HG03159 (cell line): ENCODE measurements around the gene PTPN14.
"Not testable (repeated sequence)": the region's sequence is repeated elsewhere in the genome, so short reads cannot be mapped to it uniquely, and the experiment has no call there.

ENCODE experiments used
- ATAC-seq: cut with Tn5 transposase; IDR thresholded peaks from one replicate; pipeline ENCODE4 v1.9.1; 2021; ENCODE audit warnings: mild to moderate bottlenecking, moderate library complexity; ENCODE audit not compliant: unreplicated experiment

PTPN14 gene

DNA sequence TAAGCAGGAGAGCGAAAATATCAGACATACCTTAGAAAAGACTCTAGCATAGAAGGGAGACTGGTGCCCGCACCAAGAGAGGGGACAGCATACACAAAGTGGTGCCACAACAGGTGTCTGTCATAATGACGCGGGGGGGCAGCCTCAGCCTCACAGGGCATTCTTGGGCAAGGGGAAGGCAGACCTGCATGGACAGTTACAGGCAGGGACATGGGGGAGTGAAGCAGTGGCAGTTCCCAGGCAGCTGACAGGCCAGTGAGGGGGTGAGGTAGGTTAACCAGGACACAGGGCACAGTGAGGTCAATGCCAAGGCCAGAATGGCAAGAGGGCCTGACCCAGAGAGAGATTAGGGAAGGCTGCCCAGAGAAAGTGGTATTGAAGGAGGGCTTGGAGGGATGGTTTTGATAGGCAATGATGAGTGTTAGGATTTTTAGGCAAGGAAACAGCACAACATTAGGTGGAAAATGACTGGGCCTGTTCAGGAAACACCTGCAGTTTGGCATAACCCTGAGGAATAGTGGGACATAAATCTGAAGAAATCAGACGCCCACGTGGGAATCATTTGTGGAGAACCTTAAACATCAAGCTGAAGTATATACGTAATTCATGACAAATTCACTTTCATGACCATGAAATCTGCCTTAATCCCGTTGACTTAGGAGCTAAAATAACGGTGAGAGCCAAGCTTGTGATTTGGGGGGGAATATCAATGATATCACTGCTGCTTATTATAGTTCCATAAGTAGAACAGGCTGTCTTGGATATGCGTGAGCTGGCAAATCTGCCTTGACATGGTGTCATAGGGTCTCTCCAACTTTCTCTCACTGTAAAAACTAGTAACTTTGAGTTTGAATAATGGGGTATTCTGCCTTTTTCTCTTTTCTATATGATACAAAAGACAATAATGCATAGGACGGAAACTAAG is 8.9 kb downstream of the PTPN14 start:
- no peak for ATAC-seq

DNA sequence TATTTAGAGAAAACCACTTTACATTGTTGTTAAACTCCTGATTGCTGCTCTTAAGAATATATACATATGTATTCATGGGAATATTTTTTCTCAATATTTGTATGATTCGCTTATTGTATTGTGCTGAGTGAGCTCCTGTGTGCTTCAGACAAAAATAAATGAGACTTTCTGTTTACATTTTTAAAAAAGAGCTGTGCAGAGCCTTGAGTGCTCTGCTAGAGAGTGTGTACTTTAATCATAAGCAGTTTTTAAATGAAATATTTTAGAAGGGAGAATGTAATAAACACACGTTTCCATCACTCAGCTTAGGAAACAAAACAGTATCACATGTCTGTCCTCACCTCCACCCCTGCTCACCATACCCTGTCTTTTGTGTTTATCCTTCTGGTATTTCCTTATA is 9.7 kb downstream of the PTPN14 start:
- no peak for ATAC-seq

DNA sequence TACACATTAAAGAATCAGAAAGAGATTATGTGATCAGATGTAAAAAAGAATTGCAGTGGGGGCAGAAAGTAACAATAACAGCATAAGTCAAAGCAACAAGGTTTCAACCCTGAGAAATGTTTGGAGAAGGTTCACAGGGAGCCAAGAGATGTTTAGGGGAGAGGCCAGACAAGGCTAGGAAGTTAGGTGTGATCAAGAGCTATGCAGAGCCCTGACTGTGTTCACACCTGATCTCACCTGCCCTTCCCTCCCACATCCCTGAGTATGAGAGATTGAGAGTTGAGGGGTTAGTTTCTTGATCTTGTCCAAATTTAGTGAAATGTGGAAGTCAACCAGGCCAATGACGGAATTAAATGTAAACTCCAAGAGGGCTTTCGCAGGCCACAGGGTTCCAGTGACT is 10.2 kb downstream of the PTPN14 start:
- no peak for ATAC-seq

DNA sequence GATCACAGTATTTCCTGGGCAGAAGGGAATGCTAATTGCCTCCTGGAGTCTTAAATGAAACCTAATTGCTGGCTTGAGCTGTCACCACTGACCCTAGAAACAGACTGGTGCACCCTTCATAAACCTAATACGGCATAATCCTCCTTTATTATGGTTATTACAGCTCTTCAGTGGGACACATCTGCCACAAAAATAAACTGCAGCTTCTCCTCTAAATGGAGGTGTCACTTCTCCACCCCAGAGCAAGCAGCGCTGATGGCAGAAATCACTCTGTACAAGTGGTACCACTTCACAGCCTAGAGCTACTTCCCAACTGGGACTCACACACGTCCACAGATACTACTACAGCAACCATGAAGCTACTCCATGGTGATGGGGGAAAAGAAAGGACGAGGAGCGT is 11.1 kb downstream of the PTPN14 start:
- ATAC-seq: no peak

DNA sequence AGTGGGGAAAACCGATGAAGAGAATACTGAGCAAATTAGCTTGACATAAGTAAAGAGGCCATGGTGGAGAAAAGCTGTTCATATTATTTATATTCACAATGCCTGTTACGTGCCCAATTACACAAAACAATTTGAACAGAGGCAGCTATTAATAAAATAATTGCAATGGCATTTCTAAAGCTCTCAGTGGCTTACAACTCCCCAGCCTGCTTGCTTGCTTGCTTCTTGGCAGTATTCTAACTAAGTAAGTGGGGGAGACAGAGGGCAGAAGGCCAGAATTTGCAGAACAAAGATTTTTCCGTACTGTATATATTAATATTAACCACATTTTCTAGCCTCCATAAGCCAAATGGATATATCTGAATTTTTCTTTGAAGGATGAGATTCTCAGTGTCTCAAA is 12.9 kb downstream of the PTPN14 start:
- no peak for ATAC-seq

DNA sequence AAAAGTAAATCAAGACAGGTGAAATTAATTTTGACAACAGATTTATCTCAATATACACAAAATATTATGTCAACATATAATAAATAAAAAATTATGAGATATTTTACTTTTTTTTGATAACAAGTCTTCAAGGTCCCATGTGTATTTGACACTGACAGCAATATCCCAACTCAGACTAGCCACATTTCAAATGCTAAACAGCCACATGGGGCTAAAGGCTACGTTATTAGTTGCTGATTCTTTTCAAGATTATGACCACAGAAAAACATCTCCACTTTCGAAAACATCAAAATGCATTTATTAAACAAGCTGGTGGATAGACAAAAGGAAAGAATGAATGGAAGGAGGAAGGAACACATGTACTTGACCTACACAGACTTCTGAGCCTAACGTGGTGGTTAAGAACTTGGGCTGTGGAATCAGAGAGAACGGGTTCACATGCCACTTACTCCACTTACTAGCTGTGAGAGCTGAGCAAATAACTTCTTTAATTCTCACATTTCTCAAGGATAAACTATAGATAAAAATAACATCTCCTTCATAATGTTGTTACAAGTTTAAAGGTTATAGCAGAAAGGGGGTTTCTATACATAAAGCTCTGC is 13.4 kb downstream of the PTPN14 start:
- no peak for ATAC-seq

DNA sequence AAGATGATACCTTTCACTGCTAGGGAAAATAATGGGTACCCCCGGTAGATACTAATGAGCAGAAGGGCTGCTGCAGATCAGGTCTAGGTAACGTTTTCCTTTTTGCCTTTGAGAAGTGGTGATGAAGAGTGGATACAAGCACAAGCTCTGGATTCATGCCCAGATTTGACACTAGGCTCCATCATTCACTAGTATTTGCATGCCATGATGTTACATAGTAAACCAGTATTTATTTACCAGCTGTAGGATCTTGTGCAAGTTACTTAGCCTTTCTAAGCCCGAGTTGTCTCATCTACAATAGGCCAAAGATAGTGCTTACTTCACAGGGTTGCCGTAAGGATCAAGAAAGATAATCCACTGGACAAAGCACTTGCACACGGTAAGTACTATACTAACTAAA is 14.2 kb downstream of the PTPN14 start:
- ATAC-seq: no peak

DNA sequence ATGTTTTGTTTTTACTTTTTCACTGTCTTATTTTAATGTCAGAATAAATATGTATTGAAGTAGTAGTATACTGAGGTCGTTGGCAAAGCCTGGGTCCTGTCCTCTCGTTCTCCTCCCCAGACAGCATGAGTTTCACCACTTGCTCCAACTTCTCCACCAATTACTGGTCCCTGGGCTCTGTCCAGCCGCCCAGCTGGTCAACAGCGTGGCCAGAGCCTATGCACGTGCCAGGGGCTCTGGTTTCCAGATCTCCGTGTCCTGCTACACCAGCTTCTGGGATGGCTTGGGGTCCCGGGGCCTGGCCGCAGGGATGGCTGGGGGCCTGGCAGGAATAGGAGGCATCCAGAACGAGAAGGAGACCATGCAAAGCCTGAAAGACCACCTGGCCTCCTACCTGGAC is 19.3 kb downstream of the PTPN14 start:
- no peak for ATAC-seq

DNA sequence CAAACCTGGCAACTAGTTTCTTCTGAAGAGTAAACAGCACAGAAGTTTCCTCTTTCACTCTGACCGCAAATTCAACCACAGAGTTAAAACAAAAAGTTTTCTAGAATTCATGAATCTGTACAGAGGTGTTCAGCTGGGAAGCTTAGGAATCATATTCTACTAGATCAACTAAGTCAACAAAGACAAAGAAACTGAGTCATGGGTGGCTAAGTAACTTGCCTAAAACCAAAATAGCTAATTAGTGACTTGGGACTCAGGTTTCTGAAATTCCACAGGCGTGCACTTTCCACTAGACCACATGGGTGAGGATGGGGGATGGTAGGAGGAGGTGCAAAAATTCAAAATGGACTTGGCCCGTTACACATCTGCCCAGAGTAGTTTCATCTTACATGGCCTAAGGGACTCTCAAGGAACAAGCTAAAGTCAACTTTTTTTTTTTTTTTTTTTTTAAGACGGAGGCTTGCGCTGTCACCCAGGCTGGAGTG is 25.8 kb downstream of the PTPN14 start:
- peak; percentile 55 for ATAC-seq

DNA sequence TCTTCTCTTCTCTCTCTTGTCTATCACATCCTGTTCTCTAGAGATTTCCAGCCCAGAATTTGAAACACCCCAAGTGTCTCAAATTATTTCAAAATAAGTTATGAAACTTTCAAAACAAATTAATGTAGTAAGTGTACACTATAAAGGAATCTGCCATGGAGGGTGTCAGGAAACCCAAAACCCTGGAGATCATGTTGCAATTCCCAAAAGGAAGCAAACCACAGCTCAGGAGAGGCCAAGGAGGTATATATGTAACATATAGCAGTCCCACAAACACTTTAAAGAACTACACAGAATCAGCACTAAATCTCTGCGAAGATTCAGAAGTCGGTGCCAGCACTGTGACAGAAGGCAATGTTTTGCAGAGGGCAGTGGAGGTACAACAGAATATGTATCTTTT is 26.6 kb downstream of the PTPN14 start:
- no peak for ATAC-seq

DNA sequence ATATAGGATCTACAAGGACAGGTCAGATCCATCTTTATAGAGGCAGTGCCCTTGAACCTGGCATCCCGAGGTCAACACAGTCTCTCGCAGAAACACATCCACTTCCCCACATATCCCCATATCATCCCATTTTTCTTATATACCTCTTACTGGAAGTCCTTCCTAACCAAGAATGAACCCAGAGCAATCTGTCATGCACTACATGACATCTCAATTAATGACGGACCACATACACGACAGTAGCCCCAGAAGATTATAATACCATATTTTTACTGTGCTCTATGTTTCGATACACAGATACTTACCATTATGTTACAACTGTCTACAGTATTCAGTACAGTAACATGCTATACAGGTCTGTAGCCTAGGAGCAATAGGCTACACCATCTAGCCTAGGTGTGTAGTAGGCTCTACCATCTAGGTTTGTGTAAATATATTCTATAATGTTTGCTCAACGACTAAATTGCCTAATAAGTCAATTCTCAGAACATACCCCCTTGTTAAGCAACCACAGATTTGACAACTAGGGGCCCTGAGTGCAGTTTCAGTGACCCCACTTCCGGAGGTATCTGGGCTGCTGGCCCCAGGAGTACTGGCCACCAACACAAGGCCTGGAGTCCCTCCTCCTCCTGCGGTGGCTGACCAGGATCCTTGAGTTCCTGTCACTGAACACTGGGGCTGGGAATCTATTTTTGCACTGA is 28.1 kb downstream of the PTPN14 start:
- ATAC-seq: no peak

DNA sequence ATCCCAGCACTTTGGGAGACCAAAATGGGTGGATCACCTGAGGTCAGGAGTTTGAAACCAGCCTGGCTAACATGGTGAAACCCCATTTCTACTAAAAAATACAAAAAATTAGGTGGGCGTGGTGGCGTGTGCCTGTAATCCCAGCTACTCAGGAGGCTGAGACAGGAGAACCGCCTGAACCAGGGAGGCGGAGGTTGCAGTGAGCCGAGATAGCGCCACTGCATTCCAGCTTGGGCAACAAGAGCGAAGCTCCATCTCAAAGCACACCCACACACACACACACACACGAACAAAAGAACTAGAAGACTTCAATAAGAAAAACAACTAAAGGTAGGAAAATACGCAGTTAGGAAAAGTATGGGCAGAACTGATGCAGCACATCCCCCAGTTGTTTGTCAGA is 29.9 kb downstream of the PTPN14 start:
- not testable (repeated sequence) for ATAC-seq

DNA sequence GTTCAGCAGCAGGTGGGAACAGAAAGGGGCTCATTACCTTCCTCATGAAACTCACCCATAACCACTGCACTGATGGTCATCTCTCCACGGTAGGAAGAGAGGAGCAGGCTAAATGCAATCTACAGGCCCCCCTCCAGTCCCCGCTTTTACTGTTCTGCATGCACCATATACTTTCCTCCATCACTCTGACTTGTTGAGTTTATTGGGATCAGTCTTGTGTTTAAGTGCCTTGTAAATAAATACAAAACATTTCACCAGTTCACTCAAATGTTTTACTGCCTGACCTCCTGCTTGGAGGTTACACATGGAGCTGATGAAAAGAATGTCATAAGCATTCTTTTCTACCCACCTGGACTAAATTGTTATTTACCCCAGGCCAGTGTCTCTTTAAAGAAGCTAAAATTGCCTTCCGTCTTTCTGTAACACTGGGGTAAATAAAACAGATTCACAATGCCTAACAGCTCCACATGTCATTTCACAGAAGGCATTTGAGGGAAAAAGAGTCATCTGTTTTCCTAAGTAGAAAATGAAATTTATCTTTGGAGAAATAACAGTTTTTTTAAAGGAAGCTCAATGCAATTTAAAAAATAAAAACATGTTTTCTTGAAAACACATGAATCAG is 30.7 kb downstream of the PTPN14 start:
- ATAC-seq: no peak

DNA sequence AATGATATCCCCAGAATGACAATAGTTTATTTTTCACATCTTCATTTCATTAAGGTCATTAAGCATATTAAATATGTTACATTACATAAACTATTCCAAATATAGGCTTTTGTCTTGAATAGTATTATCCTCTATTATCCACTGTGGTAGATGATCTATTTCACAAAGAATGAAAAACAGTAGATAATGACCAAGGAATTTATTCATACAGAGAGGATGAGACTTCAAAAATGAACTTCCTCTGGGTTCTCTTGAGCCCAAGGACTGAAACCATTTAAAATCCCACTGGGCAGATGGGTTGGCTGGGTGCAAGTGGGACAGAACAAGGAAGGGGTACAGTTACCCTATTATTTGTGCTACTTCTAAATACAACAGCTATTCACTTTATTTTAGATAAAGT is 33.0 kb downstream of the PTPN14 start:
- ATAC-seq: no peak

DNA sequence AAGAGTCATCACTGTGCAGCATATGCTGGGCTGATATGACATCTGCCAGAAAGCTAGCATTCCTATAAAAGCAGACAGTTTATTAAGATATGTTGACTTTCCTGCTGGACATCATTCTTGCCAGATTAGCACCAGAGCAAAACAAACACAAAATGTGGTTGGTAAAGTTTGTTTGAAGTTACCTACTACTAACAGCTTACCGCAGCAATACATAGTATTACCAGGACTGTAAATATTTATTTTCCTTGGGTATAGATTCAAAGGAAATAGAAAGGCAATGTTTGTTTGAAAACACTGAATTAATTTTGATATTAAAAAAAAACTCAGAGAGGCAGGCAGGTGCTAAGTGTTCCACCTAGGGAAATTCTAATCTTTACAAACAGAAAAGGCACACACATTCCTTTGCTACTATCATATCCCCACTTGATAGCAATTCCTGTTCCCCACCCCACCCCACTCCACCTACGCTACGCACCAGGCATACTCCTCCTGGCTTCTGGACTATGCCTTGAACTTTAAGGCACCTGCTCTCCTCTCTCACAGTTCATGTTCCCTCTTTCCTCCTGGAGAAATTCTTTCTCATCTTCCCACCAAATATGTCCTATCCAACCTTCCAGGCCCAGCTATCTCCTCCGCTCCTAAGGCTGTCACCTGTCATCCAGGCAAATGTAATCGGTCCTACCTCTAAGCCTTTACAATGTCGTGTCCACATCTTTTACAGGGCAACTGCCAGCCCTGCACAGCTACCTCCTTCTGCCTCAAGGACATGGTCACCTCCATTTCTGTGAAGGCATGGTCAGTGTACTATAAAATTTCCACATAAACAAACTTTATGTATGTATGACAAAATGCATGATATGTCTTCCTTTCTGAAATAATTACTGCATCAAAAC is 34.7 kb downstream of the PTPN14 start:
- ATAC-seq: no peak

DNA sequence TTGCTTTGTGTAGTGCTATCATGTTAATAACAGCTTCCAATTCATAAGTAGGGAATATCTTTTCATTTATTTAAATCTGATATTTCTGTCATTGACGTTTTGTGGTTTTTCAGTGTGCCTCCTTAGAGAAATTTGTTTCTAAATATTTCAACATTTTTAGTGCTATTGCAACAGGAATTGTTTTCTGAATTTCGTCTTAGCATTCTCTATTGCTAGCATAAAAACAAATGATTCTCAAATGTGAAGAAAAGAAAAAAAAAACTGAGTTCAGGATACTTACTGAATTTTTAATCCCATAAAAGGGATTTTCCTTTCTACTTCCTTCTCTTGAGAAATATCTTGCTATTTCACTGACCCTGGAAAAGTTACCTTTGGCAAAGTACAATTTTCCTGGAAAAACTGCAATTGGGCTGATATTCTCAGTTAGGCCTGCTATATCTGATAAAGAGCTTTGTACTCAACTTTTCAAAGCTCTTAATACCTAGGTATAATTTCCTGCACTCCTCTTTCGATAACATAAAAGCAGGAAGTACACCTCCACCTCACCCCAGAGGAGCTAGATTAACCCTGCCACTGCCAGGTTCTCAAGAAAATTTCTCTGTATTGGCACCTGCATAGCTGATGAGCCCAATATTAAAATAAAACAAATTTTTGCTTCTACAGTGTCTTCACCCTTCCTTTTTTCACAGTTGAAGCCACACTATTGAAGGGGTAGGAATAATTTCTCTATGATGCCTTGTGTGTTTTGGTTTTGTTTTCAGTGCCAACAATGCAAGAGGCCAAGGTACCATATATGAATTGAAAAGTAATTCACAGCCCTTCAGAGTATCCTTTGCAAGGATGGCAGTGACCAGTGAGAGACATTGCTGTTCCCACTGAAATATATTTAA is 35.6 kb downstream of the PTPN14 start:
- no peak for ATAC-seq

DNA sequence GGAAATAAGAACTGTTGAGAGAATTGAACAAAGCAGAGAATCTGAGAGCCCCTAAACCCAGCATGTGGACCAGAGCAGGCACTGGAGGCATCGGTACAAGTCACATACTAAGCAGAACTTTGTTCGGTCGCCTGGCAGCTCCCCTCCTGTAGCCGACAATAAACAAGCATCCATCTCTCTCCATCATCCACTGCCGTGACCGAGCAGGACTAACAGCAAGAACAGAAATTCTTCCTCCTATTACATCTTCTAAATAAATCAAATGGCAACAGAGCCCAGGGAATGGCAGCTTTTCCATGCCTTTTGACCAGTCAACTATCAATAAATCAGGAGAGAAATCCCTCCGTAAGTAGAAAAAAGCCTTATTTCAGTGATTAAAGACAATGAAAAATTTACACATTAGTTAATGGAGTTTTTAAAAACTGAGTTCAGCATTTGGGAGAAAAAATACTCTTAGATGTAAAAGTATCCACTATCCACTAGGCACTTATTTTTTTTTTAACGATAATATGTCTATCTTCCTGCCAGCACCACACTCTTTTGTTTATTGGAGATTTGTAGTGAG is 36.5 kb downstream of the PTPN14 start:
- ATAC-seq: no peak

DNA sequence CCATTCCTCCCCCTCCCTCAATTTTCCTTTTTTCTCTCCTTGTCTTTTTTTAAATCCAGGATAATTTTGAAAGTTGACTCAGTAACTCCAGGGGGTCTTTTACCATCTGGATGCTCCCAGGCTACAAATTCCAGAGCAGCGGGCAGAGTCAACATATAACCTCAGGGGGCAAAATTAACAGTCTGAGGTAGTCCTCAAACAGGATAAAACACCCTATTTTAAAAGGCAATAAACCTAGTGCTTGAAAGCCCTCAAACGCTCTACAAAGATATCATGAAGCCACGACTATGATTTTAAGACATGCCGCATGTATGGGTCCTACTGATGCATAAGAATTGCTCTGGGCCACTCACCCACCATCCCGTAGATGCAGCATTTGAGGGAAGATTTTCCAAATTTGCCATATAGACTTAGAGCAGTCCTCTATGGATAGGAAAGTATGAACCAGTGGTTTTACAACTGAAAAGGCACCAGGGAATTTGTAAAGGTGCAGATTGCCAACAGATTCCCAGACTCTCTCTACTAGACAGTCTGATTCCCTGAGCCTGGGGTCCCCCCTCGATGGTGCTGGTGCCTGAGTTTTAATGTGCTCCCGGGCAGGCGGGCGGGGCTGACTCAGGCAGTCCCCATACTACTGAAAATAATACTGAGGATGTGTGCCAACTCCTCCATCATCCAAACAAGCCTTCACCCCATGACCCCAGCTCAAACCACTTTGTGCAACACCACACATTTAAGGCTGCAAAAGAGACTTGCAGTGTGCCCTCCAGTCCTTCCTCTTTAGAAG is 37.2 kb downstream of the PTPN14 start:
- no peak for ATAC-seq
